Measurements from ENCODE around the gene WFIKKN2. TPM values are rescaled to one million over a fixed set of nuclear protein-coding genes. Genes with fewer than 3 reads are reported as not detected.

The WFIKKN2 gene
- total RNA-seq, 1 experiment from 2014 or later = 0.05 TPM

GRCh38 chr17:50872710-50873424 lies 37.5 kb downstream of the WFIKKN2 start (continued):
- no peak for TF ChIP-seq SIN3A (IDR thresholded peaks at IDR 0.05; ENCODE audit: low read depth)

GRCh38 chr17:50875074-50875473 lies 39.7 kb downstream of the WFIKKN2 start:
- POLR2A ChIA-PET = interaction anchor here (1.2 kb wide), 1 partner anchor 9 kb away, joined by 6 read pairs; the partner anchor contains the start of gene TOB1
- CTCF ChIA-PET = interaction anchor here (0.9 kb wide), 1 partner anchor 9 kb away, joined by 5 read pairs; the partner anchor contains the start of gene TOB1
- no peak overlapping the region for H3K27ac ChIP-seq (ENCODE audit: low read depth, low read length)
- TF ChIP-seq ZFX (IDR thresholded peaks at IDR 0.05) (no peak), ELF1 (IDR thresholded peaks at IDR 0.05; ENCODE audit: borderline replicate concordance, low read depth) (no peak), MAX (IDR thresholded peaks at IDR 0.05) (no peak), TCF7L2 (IDR thresholded peaks at IDR 0.05; ENCODE audit: borderline replicate concordance, extremely low read depth, insufficient read depth, insufficient read length) (no peak), ZNF274 (IDR thresholded peaks at IDR 0.05; ENCODE audit: low read depth, low read length) (no peak), CEBPB (IDR thresholded peaks at IDR 0.05; ENCODE audit: low read depth) (no peak), REST (IDR thresholded peaks at IDR 0.05; ENCODE audit: low read depth) (no peak), SRF (IDR thresholded peaks at IDR 0.05; ENCODE audit: low read depth) (no peak), EZH2 (IDR thresholded peaks at IDR 0.05) (no peak), RAD21 (IDR thresholded peaks at IDR 0.05; ENCODE audit: low read depth) (no peak), YY1 (IDR thresholded peaks at IDR 0.05; ENCODE audit: extremely low read depth, insufficient replicate concordance, low read depth, low read length) (no peak), EGR1 (IDR thresholded peaks at IDR 0.05; ENCODE audit: low read depth) (no peak), EZH2phosphoT487 (IDR thresholded peaks at IDR 0.05; ENCODE audit: borderline replicate concordance) (no peak), SIN3A (IDR thresholded peaks at IDR 0.05; ENCODE audit: low read depth) (no peak), FOSL1 (IDR thresholded peaks at IDR 0.05; ENCODE audit: low read depth) (no peak), ZBTB33 (IDR thresholded peaks at IDR 0.05; ENCODE audit: extremely low read depth, insufficient replicate concordance, low read length) (no peak), CBX3 (IDR thresholded peaks at IDR 0.05; ENCODE audit: low read depth) (no peak), ATF3 (IDR thresholded peaks at IDR 0.05) (no peak)
- H3K79me2 ChIP-seq (ENCODE audit: insufficient read depth, low read length) = no peaks in the 10 kb centered on the region
- no peaks in the 10 kb centered on the region for H3K36me3 ChIP-seq (ENCODE audit: control insufficient read depth in 1 of 2, insufficient read depth in 2 of 2, low read length in 2 of 2)
- H3K4me1 ChIP-seq (ENCODE audit: control insufficient read depth in 1 of 2, insufficient read depth in 2 of 2, low read length in 2 of 2) = no peaks in the 10 kb centered on the region
- peaks cover 0 to 11% of the 10 kb centered on the region in 2 experiments; a peak in 1 of 4 replicates for H3K9me3 ChIP-seq (ENCODE audit: control insufficient read depth in 1 of 2, insufficient read depth in 1 of 2, low read depth in 1 of 2, low read length in 2 of 2)
- no peak overlapping the region for H3K9ac ChIP-seq (ENCODE audit: low read length)
- no peaks in the 10 kb centered on the region for H3K9me2 ChIP-seq (ENCODE audit: insufficient read depth)
- no peak overlapping the region for H3K4me3 ChIP-seq (replicated peaks in 1 of 2; ENCODE audit: low read depth in 1 of 2, low read length in 2 of 2)
- intact Hi-C loops (cut with micrococcal nuclease) = no loop called here
- no peaks in the 10 kb centered on the region for H4K20me1 ChIP-seq (ENCODE audit: insufficient read depth)
- no TSS peak for BruUV-seq (replicated peaks)
- DNase-seq (ENCODE audit: low read depth, low spot score) (no peak), ATAC-seq (no peak)
- no peak overlapping the region for H2AFZ ChIP-seq (ENCODE audit: low read depth, low read length, poor library complexity, severe bottlenecking)
- RAD21 ChIA-PET (ENCODE audit: low non-redundant PET in 1 of 2, low total read pairs in 2 of 2, uncharacterized antibody in 2 of 2, unreplicated experiment in 2 of 2) = no interaction called here
- H3K27me3 ChIP-seq (ENCODE audit: insufficient read depth, low read length) = no peaks in the 10 kb centered on the region
- no peak overlapping the region for H3K4me2 ChIP-seq (ENCODE audit: low read length)
